Mesenteric fat pad (tissue), 1 donor: ENCODE measurements around the gene WEE1. TPM values are rescaled to one million over a fixed set of nuclear protein-coding genes. Genes with fewer than 3 reads are reported as not detected.

ENCODE experiments used
- DNase-seq: peaks from one replicate; pipeline ENCODE4 v3.0.0-alpha.2; 2020; ENCODE audit warnings: low spot score
- total RNA-seq: library from RNA; stranded (reverse); fragmentation: NEBNext Ultra II Directional; extraction: Animal tissue kit (Norgen Biotek cat#: 25700); gene quantifications from one replicate; pipeline ENCODE4 v1.2.1, GENCODE V29; 2021
- donor health status: DM: yes; HTN: yes; CAD: no.

Gene WEE1
- total RNA-seq, 1 donor from 2014 or later: 17.5 TPM

DNA sequence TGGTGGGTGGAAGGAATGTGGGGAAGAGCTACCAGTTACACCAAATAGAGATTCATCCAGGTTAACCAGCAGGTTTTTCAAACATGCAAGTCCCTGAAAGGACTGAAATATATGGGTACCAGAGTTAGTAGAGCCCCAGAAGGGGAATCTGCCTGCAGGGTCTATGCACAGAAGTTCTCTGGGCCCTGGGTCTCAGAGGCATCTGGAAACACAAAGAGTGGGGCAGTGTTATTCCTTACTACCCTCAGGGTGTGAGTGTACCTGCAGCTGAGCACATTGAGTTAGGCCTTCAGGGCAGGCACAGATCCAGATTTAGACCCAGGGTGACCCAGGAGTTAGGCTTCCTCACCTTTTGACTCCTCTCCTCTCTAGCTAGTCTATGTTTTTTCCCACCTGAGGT is 46.5 kb downstream of the WEE1 start:
- DNase-seq: no peak

GRCh38 chr11:9622353-9622752 is 48.9 kb downstream of the WEE1 start:
- DNase-seq: peak; percentile 78

DNA sequence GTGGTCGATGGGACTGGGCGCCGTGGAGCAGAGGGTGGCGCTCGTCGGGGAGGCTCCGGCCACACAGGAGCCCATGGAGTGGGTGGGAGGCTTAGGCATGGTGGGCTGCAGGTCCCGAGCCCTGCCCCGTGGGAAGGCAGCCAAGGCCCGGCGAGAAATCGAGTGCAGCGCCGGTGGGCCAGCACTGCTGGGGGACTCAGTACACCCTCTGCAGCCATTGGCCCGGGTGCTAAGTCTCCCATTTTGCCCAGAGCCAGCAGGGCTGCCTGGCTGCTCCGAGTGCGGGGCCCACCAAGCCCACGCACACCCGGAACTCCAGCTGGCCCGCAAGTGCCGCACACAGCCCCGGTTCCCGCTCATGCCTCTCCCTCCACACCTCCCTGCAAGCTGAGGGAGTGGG is 49.6 kb downstream of the WEE1 start:
- peak; percentile 88 for DNase-seq

DNA sequence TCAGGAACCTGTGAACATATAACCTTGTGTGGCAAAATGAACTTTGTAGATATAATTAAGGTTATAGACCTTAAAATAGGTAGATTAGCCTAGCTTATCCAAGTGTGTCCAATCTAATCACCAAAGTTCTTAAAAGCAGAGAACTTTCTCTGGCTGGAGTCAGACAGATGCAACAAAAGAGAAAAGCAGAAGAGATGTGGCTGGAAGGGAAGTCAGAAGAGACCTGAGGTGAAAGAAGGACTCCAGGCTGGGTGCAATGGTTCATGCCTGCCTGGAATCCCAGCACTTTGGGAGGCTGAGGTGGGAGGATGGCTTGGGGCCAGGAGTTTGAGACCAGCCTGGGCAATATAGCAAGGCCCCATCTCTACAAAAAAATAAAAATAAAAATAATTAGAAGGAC is 51.0 kb downstream of the WEE1 start:
- no peak for DNase-seq

DNA sequence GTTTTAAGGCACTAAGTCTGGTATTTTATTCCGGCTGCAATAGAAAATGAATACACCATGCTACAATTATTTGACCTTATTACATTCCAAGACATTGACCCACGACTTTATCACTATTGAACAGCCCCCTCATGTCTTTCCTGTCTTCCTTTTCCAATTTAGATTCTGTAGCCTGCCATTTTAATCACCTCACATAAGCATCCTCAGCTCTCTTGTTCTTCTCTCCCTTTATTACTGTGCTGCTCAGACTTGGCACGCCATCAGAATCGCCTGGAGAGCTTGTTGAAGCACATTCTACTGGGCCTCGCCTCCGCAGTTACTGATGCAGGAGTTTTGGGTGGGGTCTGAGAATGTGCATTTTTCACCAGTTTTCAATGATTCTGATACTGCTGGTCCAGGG is 51.7 kb downstream of the WEE1 start:
- no peak for DNase-seq

DNA sequence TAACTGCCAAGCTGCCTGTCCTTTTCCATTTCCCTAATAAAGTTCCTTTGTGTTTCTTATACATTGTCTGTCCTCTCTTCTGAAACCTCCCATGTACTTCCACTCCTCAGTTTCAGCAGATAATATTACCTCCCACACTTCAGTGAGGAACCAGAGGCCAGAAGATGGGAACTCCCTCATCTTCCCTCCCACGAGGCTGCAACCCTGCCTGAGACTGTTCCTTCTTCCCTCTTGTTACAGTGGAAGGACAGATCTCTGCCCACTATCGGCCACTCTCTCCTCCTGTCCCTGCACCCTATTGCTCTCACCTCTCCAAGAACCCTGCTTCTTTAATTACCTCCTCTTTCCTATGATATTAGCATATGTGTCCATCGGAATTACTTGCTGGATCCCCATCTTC is 52.3 kb downstream of the WEE1 start:
- DNase-seq: no peak

DNA sequence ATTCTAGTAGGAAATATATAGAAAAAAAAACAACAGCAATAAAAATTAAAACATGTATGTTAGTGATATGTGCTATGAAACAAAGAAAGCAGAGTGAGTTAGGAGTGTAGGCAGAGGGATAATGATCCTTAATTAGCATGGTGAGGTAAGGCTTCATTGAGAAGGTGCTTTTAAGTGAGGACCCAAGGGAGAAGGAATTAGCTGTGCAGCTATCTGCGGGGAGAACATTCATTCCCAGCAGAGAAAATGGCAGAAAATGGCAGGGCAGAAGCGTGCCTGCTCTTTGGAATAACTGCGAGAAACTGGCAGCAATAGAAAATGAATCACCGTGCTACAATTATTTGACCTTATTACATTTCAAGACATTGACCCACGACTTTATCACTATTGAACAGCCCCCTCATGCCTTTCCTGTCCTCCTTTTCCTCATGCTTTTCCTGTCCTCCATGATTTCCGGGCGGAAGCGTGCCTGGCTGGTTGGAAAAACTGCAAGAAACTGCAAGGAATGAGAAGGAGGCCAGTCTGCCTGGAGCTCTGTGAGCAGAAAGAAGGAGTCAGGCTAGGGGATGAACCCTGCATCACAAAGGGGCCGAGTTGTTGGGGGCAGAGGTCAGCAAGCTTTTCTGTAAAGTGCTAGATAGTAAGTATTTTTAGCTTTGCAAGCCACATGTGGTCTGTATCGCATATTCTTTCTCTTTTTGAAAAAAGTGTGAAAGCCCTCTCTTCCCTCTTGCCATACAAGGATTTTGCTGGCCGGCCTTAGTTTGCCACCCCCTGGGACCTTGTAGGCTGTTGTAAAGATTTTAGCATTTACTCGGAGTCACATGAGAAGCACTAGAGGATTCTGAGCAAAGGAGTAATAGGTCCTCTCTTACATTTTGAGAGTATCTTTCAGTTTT is 53.3 kb downstream of the WEE1 start:
- no peak for DNase-seq

- no peak for DNase-seq
Observed at GRCh38 chr11:9629064-9629463, 55.6 kb downstream of the WEE1 start.

DNA sequence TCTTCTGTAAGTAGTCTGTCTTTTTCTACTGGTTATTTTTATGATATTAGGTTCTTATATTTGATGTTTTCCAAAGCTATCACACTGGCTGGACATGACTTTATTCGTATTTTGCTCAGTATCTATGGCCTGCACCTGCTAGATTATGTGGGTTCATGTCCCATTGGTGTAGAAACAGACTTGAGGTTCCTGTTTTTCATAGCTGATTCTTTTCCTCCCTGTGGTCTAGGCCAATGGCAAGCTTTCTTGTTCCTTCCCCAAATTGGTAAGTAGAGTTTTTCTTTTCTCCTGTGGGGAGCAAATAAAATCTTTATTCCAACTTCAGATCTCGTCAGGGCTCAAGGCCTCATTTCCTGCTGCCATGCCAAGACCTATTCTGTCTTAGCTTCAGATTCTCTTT is 60.2 kb downstream of the WEE1 start:
- no peak for DNase-seq

- no peak for DNase-seq
Observed at GRCh38 chr11:9636691-9637090, 63.2 kb downstream of the WEE1 start.

DNA sequence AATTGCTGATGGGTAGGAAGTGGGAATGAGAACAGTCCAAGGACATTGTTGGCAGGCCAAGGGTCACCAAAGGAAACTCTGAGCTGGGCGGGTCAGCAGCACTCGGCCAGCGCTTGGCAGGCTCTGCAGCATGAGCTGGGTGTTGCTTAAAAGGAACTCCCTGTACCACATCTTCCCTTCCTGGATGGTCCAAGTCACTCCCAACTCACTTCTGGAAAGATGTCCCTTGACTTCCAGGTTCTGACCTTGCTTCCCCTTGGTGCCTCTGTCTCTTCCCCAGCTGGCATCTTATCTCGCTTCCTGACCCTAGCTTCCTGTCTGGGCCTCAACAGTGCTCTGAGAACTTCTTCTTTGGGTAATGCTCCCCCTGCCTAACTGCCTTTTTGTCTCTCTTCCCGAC is 65.6 kb downstream of the WEE1 start:
- DNase-seq: no peak

Other genes with a start within 250 kb of the WEE1 start
- 135 TPM for gene IPO7, start 189.0 kb upstream of the WEE1 start, total RNA-seq
- 38.2 TPM for gene ZNF143, start 112.7 kb upstream of the WEE1 start, total RNA-seq
- gene SWAP70, start 90.4 kb downstream of the WEE1 start, total RNA-seq: 81.9 TPM